Naive B cell (primary cell): ENCODE data around the gene COQ8B. TPM values are rescaled to one million over a fixed set of nuclear protein-coding genes. Genes with fewer than 3 reads are reported as not detected.

Experiments used
- ATAC-seq, 2 donors: fragments of 150-1000 bp; cut with Tn5 transposase; 2 replicates each; pipeline ENCODE4 v1.10.0; 2021; ENCODE audit warnings: low read depth in 2 of 2, mild to moderate bottlenecking in 2 of 2, moderate library complexity in 2 of 2
- DNase-seq: peaks from one replicate; pipeline ENCODE4 v3.0.0; 2022
- H3K27ac Mint-ChIP-seq, 6 donors: one replicate each; pipeline ENCODE4 v1.8.0; 2020 to 2022; ENCODE audit warnings: mild to moderate bottlenecking in 6 of 6, mixed read lengths in 6 of 6, moderate library complexity in 5 of 6, inconsistent platforms in 2 of 6
- H3K27me3 Mint-ChIP-seq, 3 donors: one replicate each; pipeline ENCODE4 v1.8.0; 2021 to 2022; ENCODE audit warnings: mixed read lengths in 3 of 3, mild to moderate bottlenecking in 1 of 3
- H3K36me3 Mint-ChIP-seq, 2 donors: one replicate each; pipeline ENCODE4 v1.8.0; 2020 to 2022; ENCODE audit warnings: mixed read lengths in 2 of 2, inconsistent platforms in 1 of 2, mild to moderate bottlenecking in 1 of 2
- H3K4me1 Mint-ChIP-seq, 3 donors: one replicate each; pipeline ENCODE4 v1.8.0; 2020 to 2022; ENCODE audit warnings: mixed read lengths in 3 of 3, inconsistent platforms in 1 of 3, mild to moderate bottlenecking in 1 of 3, moderate library complexity in 1 of 3
- H3K4me3 Mint-ChIP-seq, 8 donors: one replicate each; pipeline ENCODE4 v1.8.0; 2020 to 2022; ENCODE audit warnings: mild to moderate bottlenecking in 8 of 8, mixed read lengths in 8 of 8, moderate library complexity in 8 of 8, inconsistent platforms in 2 of 8
- H3K9me3 Mint-ChIP-seq, 7 donors: one replicate each; pipeline ENCODE4 v1.8.0; 2020 to 2022; ENCODE audit warnings: mixed read lengths in 7 of 7, mild to moderate bottlenecking in 5 of 7, inconsistent platforms in 2 of 7, moderate library complexity in 1 of 7
- polyA plus RNA-seq, 6 donors: library from polyadenylated mRNA; unstranded; fragments of 300-500 nt; fragmentation: Illumina TruSeq; gene quantifications; one replicate each; pipeline ENCODE4 v1.2.3, GENCODE V29; 2021; ENCODE audit warnings: low read depth in 6 of 6

Gene COQ8B
- polyA plus RNA-seq, 6 donors from 2014 or later = 13.8 to 26.5 (median 22.2) TPM

GRCh38 chr19:40690693-40691420 lies 25.8 kb downstream of the COQ8B start:
- H3K27me3 Mint-ChIP-seq = no peaks in the 10 kb centered on the region
- DNase-seq (peak; percentile 78), ATAC-seq (peak; percentile 50 to 54)
- peak overlapping the region; percentile 61 to 95 (median 94) for H3K27ac Mint-ChIP-seq
- no peaks in the 10 kb centered on the region for H3K9me3 Mint-ChIP-seq
- peaks cover under 1% of the 10 kb centered on the region in 2 donors for H3K36me3 Mint-ChIP-seq
- H3K4me3 Mint-ChIP-seq = peak overlapping the region; percentile 86 to 97 (median 92)
- peaks cover 7 to 14% (median 13%) of the 10 kb centered on the region in 3 donors for H3K4me1 Mint-ChIP-seq

- Mint-ChIP-seq H3K4me1 (peaks cover 13 to 21% (median 13%) of the 10 kb centered on the region in 3 donors), H3K9me3 (no peaks in the 10 kb centered on the region), H3K27ac (peak within 1 kb of the TSS; percentile 61 to 95 (median 94)), H3K27me3 (no peaks in the 10 kb centered on the region), H3K4me3 (peak within 1 kb of the TSS; percentile 86 to 97 (median 92)), H3K36me3 (peaks cover 4 to 8% of the 10 kb centered on the region in 2 donors)
- peak; percentile 14 to 19 for ATAC-seq
- no peak for DNase-seq
These were observed 26.5 kb downstream of the COQ8B start, which contains the start of gene NUMBL for GRCh38 chr19:40690050-40690692. TSS of gene NUMBL (minus strand) at chr19:40690651. CDS start at chr19:40690483, 168 bp downstream.

- peak; percentile 83 for DNase-seq
- Mint-ChIP-seq H3K4me3 (peak overlapping the region in 4 of 8 donors; percentile 67 to 83 (median 71)), H3K36me3 (peaks cover 4 to 11% of the 10 kb centered on the region in 2 donors), H3K9me3 (no peaks in the 10 kb centered on the region), H3K27ac (no peak overlapping the region), H3K4me1 (peaks cover 13 to 22% (median 19%) of the 10 kb centered on the region in 3 donors), H3K27me3 (no peaks in the 10 kb centered on the region)
- peak; percentile 52 for ATAC-seq
These were observed 27.2 kb downstream of the COQ8B start for GRCh38 chr19:40689339-40690049.

- Mint-ChIP-seq H3K27me3 (no peaks in the 10 kb centered on the region), H3K4me1 (peaks cover 15 to 22% (median 21%) of the 10 kb centered on the region in 3 donors), H3K36me3 (peaks cover 4 to 11% of the 10 kb centered on the region in 2 donors), H3K9me3 (no peaks in the 10 kb centered on the region), H3K4me3 (no peak overlapping the region), H3K27ac (no peak overlapping the region)
- ATAC-seq = no peak
- DNase-seq = no peak
These were observed 27.7 kb downstream of the COQ8B start for GRCh38 chr19:40688987-40689338.

GRCh38 chr19:40688309-40688708 lies 28.4 kb downstream of the COQ8B start:
- ATAC-seq = no peak
- Mint-ChIP-seq H3K27me3 (no peaks in the 10 kb centered on the region), H3K9me3 (no peaks in the 10 kb centered on the region), H3K36me3 (peaks cover 4 to 11% of the 10 kb centered on the region in 2 donors), H3K4me1 (peaks cover 15 to 22% (median 21%) of the 10 kb centered on the region in 3 donors), H3K27ac (no peak overlapping the region), H3K4me3 (no peak overlapping the region)
- DNase-seq = no peak

DNA sequence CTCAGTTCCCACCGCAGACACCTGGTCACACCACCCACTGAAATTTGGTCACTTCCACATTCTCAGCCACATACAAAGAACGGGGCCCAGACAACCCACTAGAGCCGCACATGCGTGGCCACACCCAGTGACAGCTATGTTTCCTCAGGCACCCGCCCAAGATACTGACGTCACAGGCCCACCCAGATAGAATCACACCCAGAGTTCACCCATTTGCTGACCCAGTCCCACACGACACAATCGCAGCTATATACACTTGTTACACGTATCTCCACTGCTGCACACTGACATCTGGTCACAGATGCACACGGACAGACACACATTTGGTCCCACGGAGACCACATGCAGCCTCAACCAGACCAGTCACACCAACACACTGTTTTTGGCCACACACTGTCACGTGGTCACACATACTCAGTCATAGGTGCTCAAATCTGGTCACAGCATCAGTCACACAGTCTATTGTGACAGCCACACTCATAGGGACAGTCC lies 29.1 kb downstream of the COQ8B start:
- no peaks in the 10 kb centered on the region for H3K9me3 Mint-ChIP-seq
- peaks cover 15 to 22% (median 21%) of the 10 kb centered on the region in 3 donors for H3K4me1 Mint-ChIP-seq
- H3K4me3 Mint-ChIP-seq = no peak overlapping the region
- ATAC-seq (peak; percentile 67 to 71), DNase-seq (peak; percentile 86)
- no peak overlapping the region for H3K27ac Mint-ChIP-seq
- H3K27me3 Mint-ChIP-seq = no peaks in the 10 kb centered on the region
- H3K36me3 Mint-ChIP-seq = peaks cover 4 to 11% of the 10 kb centered on the region in 2 donors

- no peak overlapping the region for H3K4me3 Mint-ChIP-seq
- H3K9me3 Mint-ChIP-seq = no peaks in the 10 kb centered on the region
- H3K27ac Mint-ChIP-seq = no peak overlapping the region
- H3K4me1 Mint-ChIP-seq = peaks cover 13 to 22% (median 21%) of the 10 kb centered on the region in 3 donors
- DNase-seq = no peak
- ATAC-seq = peak; percentile 15 to 24
- H3K36me3 Mint-ChIP-seq = peaks cover 4 to 11% of the 10 kb centered on the region in 2 donors
- no peaks in the 10 kb centered on the region for H3K27me3 Mint-ChIP-seq
These were observed 29.7 kb downstream of the COQ8B start for GRCh38 chr19:40686882-40687524.

DNA sequence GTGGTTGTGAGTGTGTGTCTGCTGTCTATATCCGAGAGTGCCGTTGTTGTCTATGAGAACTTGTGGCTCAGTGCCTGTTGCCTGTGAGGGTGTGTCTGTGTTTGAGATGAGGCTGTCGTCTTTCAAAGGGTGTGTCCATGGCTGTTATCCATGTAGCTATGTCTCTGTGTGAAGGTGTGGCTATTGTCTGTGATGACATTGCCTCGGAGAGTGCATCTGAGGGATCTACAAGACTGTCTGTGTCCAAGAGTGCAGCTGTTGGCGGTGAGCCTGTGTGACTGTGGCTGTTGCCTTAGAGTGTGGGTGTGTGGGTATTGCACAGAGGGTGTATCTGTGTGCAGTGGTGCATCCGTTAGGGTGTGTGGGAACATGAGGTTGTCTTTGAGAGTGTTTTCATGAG lies 31.1 kb downstream of the COQ8B start:
- peaks cover 10 to 18% (median 10%) of the 10 kb centered on the region in 3 donors for H3K4me1 Mint-ChIP-seq
- ATAC-seq (no peak), DNase-seq (no peak)
- H3K9me3 Mint-ChIP-seq = no peaks in the 10 kb centered on the region
- H3K4me3 Mint-ChIP-seq = peak overlapping the region in 3 of 8 donors; percentile 9 to 74 (median 26)
- H3K36me3 Mint-ChIP-seq = peaks cover 4 to 11% of the 10 kb centered on the region in 2 donors
- peak overlapping the region in 5 of 6 donors; percentile 19 to 92 (median 69) for H3K27ac Mint-ChIP-seq
- no peaks in the 10 kb centered on the region for H3K27me3 Mint-ChIP-seq

GRCh38 chr19:40685016-40685526 lies 31.6 kb downstream of the COQ8B start:
- Mint-ChIP-seq H3K4me1 (peaks cover 9 to 18% (median 9%) of the 10 kb centered on the region in 3 donors), H3K36me3 (peaks cover 4 to 11% of the 10 kb centered on the region in 2 donors), H3K27ac (peak overlapping the region in 4 of 6 donors; percentile 19 to 93 (median 80)), H3K27me3 (no peaks in the 10 kb centered on the region), H3K4me3 (no peak overlapping the region), H3K9me3 (no peaks in the 10 kb centered on the region)
- DNase-seq = no peak
- ATAC-seq = no peak

- no peaks in the 10 kb centered on the region for H3K9me3 Mint-ChIP-seq
- peaks cover 4 to 11% of the 10 kb centered on the region in 2 donors for H3K36me3 Mint-ChIP-seq
- peaks cover 5 to 18% (median 9%) of the 10 kb centered on the region in 3 donors for H3K4me1 Mint-ChIP-seq
- H3K27ac Mint-ChIP-seq = peak overlapping the region in 1 of 6 donors; percentile 86
- peak overlapping the region in 1 of 8 donors; percentile 49 for H3K4me3 Mint-ChIP-seq
- ATAC-seq (no peak), DNase-seq (no peak)
- no peaks in the 10 kb centered on the region for H3K27me3 Mint-ChIP-seq
These were observed 32.4 kb downstream of the COQ8B start for GRCh38 chr19:40684280-40684679.

- Mint-ChIP-seq H3K4me1 (peaks cover 5 to 18% (median 9%) of the 10 kb centered on the region in 3 donors), H3K27ac (no peak overlapping the region), H3K27me3 (no peaks in the 10 kb centered on the region), H3K9me3 (no peaks in the 10 kb centered on the region), H3K36me3 (peaks cover 7 to 11% of the 10 kb centered on the region in 2 donors), H3K4me3 (peak overlapping the region in 1 of 8 donors; percentile 72)
- DNase-seq (no peak), ATAC-seq (no peak)
These were observed 33.2 kb downstream of the COQ8B start for GRCh38 chr19:40683437-40683836.

- no peak for ATAC-seq
- no peak overlapping the region for H3K27ac Mint-ChIP-seq
- no peak overlapping the region for H3K4me3 Mint-ChIP-seq
- DNase-seq = no peak
- peaks cover 5 to 18% (median 9%) of the 10 kb centered on the region in 3 donors for H3K4me1 Mint-ChIP-seq
- H3K27me3 Mint-ChIP-seq = no peaks in the 10 kb centered on the region
- peaks cover 8 to 11% of the 10 kb centered on the region in 2 donors for H3K36me3 Mint-ChIP-seq
- H3K9me3 Mint-ChIP-seq = no peaks in the 10 kb centered on the region
These were observed 34.2 kb downstream of the COQ8B start for GRCh38 chr19:40682431-40682964.
